Immature natural killer cell (primary cell): ENCODE data around the gene ERVH48-1. TPM values are rescaled to one million over a fixed set of nuclear protein-coding genes. Genes with fewer than 3 reads are reported as not detected.
"Not testable (repeated sequence)": the region's sequence is repeated elsewhere in the genome, so short reads cannot be mapped to it uniquely, and the experiment has no call there.

Experiments
- DNase-seq, 3 donors: peaks; one replicate each; pipeline ENCODE4 v3.0.0; 2022; ENCODE audit warnings: mixed read lengths in 1 of 3
- H3K27ac Mint-ChIP-seq, 6 donors: one replicate each; pipeline ENCODE4 v1.8.0; 2020; ENCODE audit warnings: mixed read lengths in 6 of 6, mild to moderate bottlenecking in 5 of 6, inconsistent platforms in 4 of 6, moderate library complexity in 3 of 6
- H3K27me3 Mint-ChIP-seq, 3 donors: one replicate each; pipeline ENCODE4 v1.8.0; 2020 to 2021; ENCODE audit warnings: low read depth in 3 of 3, mild to moderate bottlenecking in 3 of 3, mixed read lengths in 3 of 3, moderate library complexity in 3 of 3, inconsistent platforms in 1 of 3
- H3K36me3 Mint-ChIP-seq, 3 donors: one replicate each; pipeline ENCODE4 v1.8.0; 2020; ENCODE audit warnings: mixed read lengths in 3 of 3, inconsistent platforms in 2 of 3, mild to moderate bottlenecking in 2 of 3
- H3K4me1 Mint-ChIP-seq, 2 donors: one replicate each; pipeline ENCODE4 v1.8.0; 2020; ENCODE audit warnings: inconsistent platforms in 2 of 2, mild to moderate bottlenecking in 2 of 2, mixed read lengths in 2 of 2, moderate library complexity in 1 of 2
- H3K4me3 Mint-ChIP-seq, 5 donors: one replicate each; pipeline ENCODE4 v1.8.0; 2020; ENCODE audit warnings: mild to moderate bottlenecking in 5 of 5, mixed read lengths in 5 of 5, inconsistent platforms in 3 of 5, moderate library complexity in 3 of 5
- H3K9me3 Mint-ChIP-seq, 6 donors: one replicate each; pipeline ENCODE4 v1.8.0; 2020; ENCODE audit warnings: mild to moderate bottlenecking in 6 of 6, mixed read lengths in 6 of 6, inconsistent platforms in 4 of 6, moderate library complexity in 3 of 6
- polyA plus RNA-seq, 3 donors: library from polyadenylated mRNA; unstranded; fragments of 300-500 nt; fragmentation: Illumina TruSeq; gene quantifications; one replicate each; pipeline ENCODE4 v1.2.3, GENCODE V29; 2021

ERVH48-1 gene
- not detected for polyA plus RNA-seq

GRCh38 chr21:42925114-42925926, at the start of gene ERVH48-1:
Gene ERVH48-1 (minus strand): TSS chr21:42925630. CDS start chr21:42919006, 6,624 bp downstream.
- Mint-ChIP-seq H3K9me3 (no peaks in the 10 kb centered on the region), H3K4me3 (no peak within 1 kb of the TSS), H3K27me3 (peaks cover 0 to 2% (median 0%) of the 10 kb centered on the region in 3 donors), H3K4me1 (peaks cover 11 to 13% of the 10 kb centered on the region in 2 donors), H3K36me3 (no peaks in the 10 kb centered on the region), H3K27ac (no peak within 1 kb of the TSS)
- no peak for DNase-seq

- DNase-seq, result peak; percentile 99 to 100 (median 100)
- peak within 1 kb of the TSS; percentile 87 to 96 (median 92) for H3K27ac Mint-ChIP-seq
- peaks cover 2 to 7% (median 3%) of the 10 kb centered on the region in 3 donors for H3K27me3 Mint-ChIP-seq
- H3K9me3 Mint-ChIP-seq, result no peaks in the 10 kb centered on the region
- peak within 1 kb of the TSS; percentile 84 to 91 (median 89) for H3K4me3 Mint-ChIP-seq
- peaks cover 0 to 4% (median 0%) of the 10 kb centered on the region in 3 donors for H3K36me3 Mint-ChIP-seq
- peaks cover 22 to 28% of the 10 kb centered on the region in 2 donors for H3K4me1 Mint-ChIP-seq
These were observed 48.8 kb upstream of the ERVH48-1 start, which contains the start of gene PKNOX1 for GRCh38 chr21:42973991-42974831. Gene PKNOX1 (plus strand): TSS chr21:42974562. CDS start chr21:43004382, 29,820 bp downstream.

GRCh38 chr21:42973309-42973990, 48.0 kb upstream of the ERVH48-1 start:
- no peak for DNase-seq
- H3K9me3 Mint-ChIP-seq, result no peaks in the 10 kb centered on the region
- H3K4me1 Mint-ChIP-seq, result peaks cover 22 to 23% of the 10 kb centered on the region in 2 donors
- peak overlapping the region; percentile 76 to 84 (median 82) for H3K4me3 Mint-ChIP-seq
- peak overlapping the region; percentile 72 to 92 (median 88) for H3K27ac Mint-ChIP-seq
- peaks cover 2 to 7% (median 4%) of the 10 kb centered on the region in 3 donors for H3K27me3 Mint-ChIP-seq
- H3K36me3 Mint-ChIP-seq, result no peaks in the 10 kb centered on the region

- no peaks in the 10 kb centered on the region for H3K9me3 Mint-ChIP-seq
- no peaks in the 10 kb centered on the region for H3K36me3 Mint-ChIP-seq
- no peak overlapping the region for H3K4me3 Mint-ChIP-seq
- H3K4me1 Mint-ChIP-seq, result peaks cover 13 to 14% of the 10 kb centered on the region in 2 donors
- no peak for DNase-seq
- H3K27ac Mint-ChIP-seq, result no peak overlapping the region
- peaks cover 2 to 7% (median 5%) of the 10 kb centered on the region in 3 donors for H3K27me3 Mint-ChIP-seq
These were observed 46.5 kb upstream of the ERVH48-1 start for GRCh38 chr21:42971897-42972275.

- Mint-ChIP-seq H3K36me3 (no peaks in the 10 kb centered on the region), H3K4me3 (no peak overlapping the region), H3K9me3 (no peaks in the 10 kb centered on the region), H3K27me3 (peaks cover 2 to 7% (median 5%) of the 10 kb centered on the region in 3 donors), H3K27ac (no peak overlapping the region), H3K4me1 (peaks cover 5 to 7% of the 10 kb centered on the region in 2 donors)
- DNase-seq, result no peak
These were observed 45.7 kb upstream of the ERVH48-1 start for GRCh38 chr21:42970946-42971653.

GRCh38 chr21:42969193-42969600, 43.8 kb upstream of the ERVH48-1 start:
- Mint-ChIP-seq H3K36me3 (no peaks in the 10 kb centered on the region), H3K9me3 (no peaks in the 10 kb centered on the region), H3K27me3 (peaks cover 0 to 3% (median 0%) of the 10 kb centered on the region in 3 donors), H3K27ac (no peak overlapping the region), H3K4me1 (peaks cover 0 to 3% of the 10 kb centered on the region in 2 donors), H3K4me3 (no peak overlapping the region)
- no peak for DNase-seq

- H3K9me3 Mint-ChIP-seq, H3K4me3 Mint-ChIP-seq: not testable (repeated sequence)
These were observed 42.2 kb upstream of the ERVH48-1 start for GRCh38 chr21:42967616-42968015.

GRCh38 chr21:42965211-42965560, 39.8 kb upstream of the ERVH48-1 start:
- H3K9me3 Mint-ChIP-seq, result no peaks in the 10 kb centered on the region
- no peak overlapping the region for H3K4me3 Mint-ChIP-seq
- H3K27ac Mint-ChIP-seq, result no peak overlapping the region
- H3K4me1 Mint-ChIP-seq, result peaks cover 0 to 1% of the 10 kb centered on the region in 2 donors
- no peaks in the 10 kb centered on the region for H3K36me3 Mint-ChIP-seq
- no peak for DNase-seq
- peaks cover 0 to 3% (median 0%) of the 10 kb centered on the region in 3 donors for H3K27me3 Mint-ChIP-seq

More at GRCh38 chr21:42967616-42968015, 42.2 kb upstream of the ERVH48-1 start:
- not testable (repeated sequence) for H3K36me3 Mint-ChIP-seq, H3K4me1 Mint-ChIP-seq, DNase-seq, H3K27me3 Mint-ChIP-seq, H3K27ac Mint-ChIP-seq

GRCh38 chr21:42964546-42965210, 39.2 kb upstream of the ERVH48-1 start:
- peaks cover 3 to 4% of the 10 kb centered on the region in 2 donors for H3K4me1 Mint-ChIP-seq
- no peak overlapping the region for H3K4me3 Mint-ChIP-seq
- no peak for DNase-seq
- H3K27ac Mint-ChIP-seq, result peak overlapping the region in 2 of 6 donors; percentile 27 to 57
- peaks cover 0 to 3% (median 0%) of the 10 kb centered on the region in 3 donors for H3K27me3 Mint-ChIP-seq
- no peaks in the 10 kb centered on the region for H3K36me3 Mint-ChIP-seq
- H3K9me3 Mint-ChIP-seq, result no peaks in the 10 kb centered on the region

- Mint-ChIP-seq H3K36me3 (no peaks in the 10 kb centered on the region), H3K9me3 (no peaks in the 10 kb centered on the region), H3K27ac (no peak overlapping the region), H3K4me3 (no peak overlapping the region), H3K27me3 (peaks cover 0 to 3% (median 0%) of the 10 kb centered on the region in 3 donors), H3K4me1 (peaks cover 5 to 8% of the 10 kb centered on the region in 2 donors)
- no peak for DNase-seq
These were observed 38.7 kb upstream of the ERVH48-1 start for GRCh38 chr21:42964086-42964485.

- no peaks in the 10 kb centered on the region for H3K36me3 Mint-ChIP-seq
- H3K27me3 Mint-ChIP-seq, result peaks cover 0 to 6% (median 2%) of the 10 kb centered on the region in 3 donors
- no peaks in the 10 kb centered on the region for H3K9me3 Mint-ChIP-seq
- no peak for DNase-seq
- H3K27ac Mint-ChIP-seq, result no peak overlapping the region
- H3K4me3 Mint-ChIP-seq, result no peak overlapping the region
- H3K4me1 Mint-ChIP-seq, result peaks cover 14 to 17% of the 10 kb centered on the region in 2 donors
These were observed 37.1 kb upstream of the ERVH48-1 start for GRCh38 chr21:42962380-42963007.

GRCh38 chr21:42959728-42960127, 34.3 kb upstream of the ERVH48-1 start:
- Mint-ChIP-seq H3K27me3 (peaks cover 0 to 6% (median 3%) of the 10 kb centered on the region in 3 donors), H3K9me3 (no peaks in the 10 kb centered on the region), H3K36me3 (no peaks in the 10 kb centered on the region), H3K4me3 (no peak overlapping the region), H3K4me1 (peaks cover 14 to 17% of the 10 kb centered on the region in 2 donors), H3K27ac (peak overlapping the region in 3 of 6 donors; percentile 27 to 77 (median 69))
- DNase-seq, result no peak
